ENCODE results near the gene AWAT2. TPM values are rescaled to one million over a fixed set of nuclear protein-coding genes. Genes with fewer than 3 reads are reported as not detected.

AWAT2 gene
- total and polyA plus RNA-seq, 2 donors (not counting 1 experiment from before 2014, with no cell fraction given): not detected

GRCh38 chrX:70007946-70008345 lies 41.8 kb downstream of the AWAT2 start:
- POLR2A ChIA-PET: no interaction called here
- TF ChIP-seq EZH2 (IDR thresholded peaks at IDR 0.05; ENCODE audit: borderline replicate concordance, insufficient read depth, low read depth, low read length, poor library complexity, severe bottlenecking) (no peak), CTCF (IDR thresholded peaks at IDR 0.05) (no peak)
- Mint-ChIP-seq H3K27me3 (no peaks in the 10 kb centered on the region), H3K4me1 (no peaks in the 10 kb centered on the region), H3K9me3 (ENCODE audit: insufficient read depth) (peaks cover 2% of the 10 kb centered on the region), H3K27ac (no peak overlapping the region), H3K4me3 (no peak overlapping the region)
- H4K20me1 ChIP-seq (ENCODE audit: control insufficient read depth, insufficient read depth, low read length, poor library complexity, severe bottlenecking): no peaks in the 10 kb centered on the region
- intact Hi-C loops (cut with micrococcal nuclease): no loop called here
- no peak overlapping the region for H3K4me2 ChIP-seq (replicated peaks; ENCODE audit: low read depth, low read length, poor library complexity, severe bottlenecking)
- H3K27ac ChIP-seq (ENCODE audit: low read length in 2 of 2): no peak overlapping the region
- peaks cover 0 to 3% (median 0%) of the 10 kb centered on the region in 3 donors for H3K9me3 ChIP-seq (ENCODE audit: control extremely low read depth in 1 of 3, control insufficient read depth in 2 of 3, insufficient read depth in 1 of 3, low read length in 2 of 3)
- H3K4me3 ChIP-seq (ENCODE audit: control extremely low read depth in 1 of 5, extremely low read depth in 1 of 5, insufficient read depth in 1 of 5, low read depth in 2 of 5, low read length in 4 of 5): no peak overlapping the region
- peaks cover 0 to 3% (median 0%) of the 10 kb centered on the region in 4 experiments for H3K27me3 ChIP-seq (replicated peaks in 1 of 4; ENCODE audit: control extremely low read depth in 1 of 4, control insufficient read depth in 3 of 4, insufficient read depth in 4 of 4, low read length in 3 of 4)
- H2AFZ ChIP-seq (ENCODE audit: insufficient read depth, low read depth, low read length, poor library complexity, severe bottlenecking): no peak overlapping the region
- no peaks in the 10 kb centered on the region for H3K36me3 ChIP-seq (replicated peaks in 1 of 2; ENCODE audit: control extremely low read depth in 1 of 2, control insufficient read depth in 1 of 2, extremely low read depth in 1 of 2, insufficient read depth in 2 of 2, low read length in 1 of 2)
- CTCF ChIA-PET: no interaction called here
- no peaks in the 10 kb centered on the region for H3K4me1 ChIP-seq (ENCODE audit: control insufficient read depth in 2 of 2, insufficient read depth in 2 of 2, low read length in 2 of 2)
- DNase-seq (no peak), ATAC-seq (ENCODE audit: low read depth) (no peak)
- H3K79me2 ChIP-seq (ENCODE audit: control insufficient read depth, insufficient read depth, low read length): no peaks in the 10 kb centered on the region
- H3K9ac ChIP-seq (ENCODE audit: low read length): no peak overlapping the region

GRCh38 chrX:70001708-70002341 lies 47.9 kb downstream of the AWAT2 start:
- Mint-ChIP-seq H3K27me3 (no peaks in the 10 kb centered on the region), H3K9me3 (ENCODE audit: insufficient read depth) (no peaks in the 10 kb centered on the region), H3K4me3 (no peak overlapping the region), H3K4me1 (no peaks in the 10 kb centered on the region), H3K27ac (no peak overlapping the region)
- Histone ChIP-seq H4K20me1 (ENCODE audit: control insufficient read depth, insufficient read depth, low read length, poor library complexity, severe bottlenecking) (no peaks in the 10 kb centered on the region), H3K4me2 (replicated peaks; ENCODE audit: low read depth, low read length, poor library complexity, severe bottlenecking) (no peak overlapping the region), H3K4me1 (ENCODE audit: control insufficient read depth in 2 of 2, insufficient read depth in 2 of 2, low read length in 2 of 2) (no peaks in the 10 kb centered on the region), H3K36me3 (replicated peaks in 1 of 2; ENCODE audit: control extremely low read depth in 1 of 2, control insufficient read depth in 1 of 2, extremely low read depth in 1 of 2, insufficient read depth in 2 of 2, low read length in 1 of 2) (no peaks in the 10 kb centered on the region), H3K79me2 (ENCODE audit: control insufficient read depth, insufficient read depth, low read length) (no peaks in the 10 kb centered on the region), H3K27me3 (replicated peaks in 1 of 4; ENCODE audit: control extremely low read depth in 1 of 4, control insufficient read depth in 3 of 4, insufficient read depth in 4 of 4, low read length in 3 of 4) (no peaks in the 10 kb centered on the region), H3K9ac (ENCODE audit: low read length) (no peak overlapping the region), H3K4me3 (ENCODE audit: control extremely low read depth in 1 of 5, extremely low read depth in 1 of 5, insufficient read depth in 1 of 5, low read depth in 2 of 5, low read length in 4 of 5) (no peak overlapping the region), H3K9me3 (ENCODE audit: control extremely low read depth in 1 of 3, control insufficient read depth in 2 of 3, insufficient read depth in 1 of 3, low read length in 2 of 3) (no peaks in the 10 kb centered on the region), H2AFZ (ENCODE audit: insufficient read depth, low read depth, low read length, poor library complexity, severe bottlenecking) (no peak overlapping the region), H3K27ac (ENCODE audit: low read length in 2 of 2) (no peak overlapping the region)
- CTCF ChIA-PET: no interaction called here
- DNase-seq (no peak), ATAC-seq (ENCODE audit: low read depth) (no peak)
- POLR2A ChIA-PET: no interaction called here
- 100% methylated on average over 1 of the region's 3 CpGs for WGBS (ENCODE audit: insufficient coverage)
- no peak for TF ChIP-seq CTCF (IDR thresholded peaks at IDR 0.05)
- no peak for TF ChIP-seq EZH2 (IDR thresholded peaks at IDR 0.05; ENCODE audit: borderline replicate concordance, insufficient read depth, low read depth, low read length, poor library complexity, severe bottlenecking)
- intact Hi-C loops (cut with micrococcal nuclease): no loop called here
